ENCODE measurements around the gene SRRM2. TPM values are rescaled to one million over a fixed set of nuclear protein-coding genes. Genes with fewer than 3 reads are reported as not detected.

Gene SRRM2
- polyA plus RNA-seq, 1 donor (not counting 4 experiments of a cell fraction or from before 2014, with no cell fraction given): 101 TPM

DNA sequence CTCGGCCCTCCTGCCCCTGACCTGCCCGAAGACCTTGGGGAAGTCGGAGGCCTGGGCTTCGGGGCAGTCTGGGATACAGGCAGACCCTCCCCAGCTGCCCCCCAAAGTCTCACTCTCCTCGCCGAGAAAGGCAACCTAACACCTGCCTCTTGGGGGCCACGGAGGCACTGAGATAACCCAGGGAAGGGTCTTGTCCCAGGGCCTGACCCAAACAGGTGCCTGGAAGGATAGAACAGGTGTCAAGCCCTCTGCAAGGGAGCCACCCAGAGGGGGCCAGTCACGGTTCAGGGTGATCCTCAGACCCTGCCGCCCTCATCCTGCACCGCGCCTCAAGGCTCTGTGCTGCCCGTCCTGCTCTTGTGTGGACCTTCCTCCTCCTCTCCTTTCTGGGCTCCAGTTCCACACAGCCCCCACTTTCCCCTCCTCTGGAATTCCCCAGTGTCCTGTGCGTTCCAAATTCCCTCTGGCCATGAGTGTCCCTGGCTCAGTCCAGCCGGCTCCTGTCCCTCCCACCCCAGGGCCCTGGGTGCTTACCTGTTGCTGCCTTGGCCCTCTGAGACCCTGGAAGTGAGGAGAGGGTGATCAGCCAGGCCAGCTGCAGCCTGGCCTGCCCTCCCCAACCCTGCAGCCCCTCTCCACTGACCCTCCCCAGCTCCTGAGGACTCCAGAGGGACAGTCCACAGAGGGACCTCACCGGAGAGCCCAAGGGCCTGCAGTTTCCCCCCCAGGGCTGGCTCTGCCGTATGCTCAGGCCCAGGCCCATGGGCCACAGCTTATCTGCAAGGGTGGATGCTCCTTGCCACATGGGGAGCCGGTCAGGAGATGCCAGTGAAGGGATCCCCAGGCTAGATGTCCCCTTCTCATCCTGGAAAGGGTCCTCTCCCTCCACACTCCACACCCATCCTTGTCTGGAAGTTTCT, 36.2 kb upstream of the SRRM2 start:
- H3K9ac ChIP-seq (ENCODE audit: control insufficient read depth, extremely low read depth, insufficient read depth, low read length): no peak overlapping the region
- H3K4me3 ChIP-seq (ENCODE audit: control insufficient read depth in 2 of 3, extremely low read depth in 1 of 3, insufficient read depth in 2 of 3, low read depth in 1 of 3, low read length in 3 of 3): no peak overlapping the region
- H3K4me2 ChIP-seq (ENCODE audit: control insufficient read depth, extremely low read depth, insufficient read depth, low read depth, low read length): no peak overlapping the region
- H3K9me1 ChIP-seq (ENCODE audit: control insufficient read depth, extremely low read depth, insufficient read depth, low read length): no peaks in the 10 kb centered on the region
- H3K36me3 ChIP-seq (ENCODE audit: control insufficient read depth in 2 of 2, extremely low read depth in 1 of 2, insufficient read depth in 2 of 2, low read length in 2 of 2): no peaks in the 10 kb centered on the region
- dilution Hi-C loops (cut with MboI; ENCODE audit: extremely low pct_ligation_motif_present, low sequenced_read_pairs): no loop called here
- FAIRE-seq (no peak), DNase-seq (ENCODE audit: low read depth, low spot score) (no peak)
- TF ChIP-seq EZH2 (IDR thresholded peaks at IDR 0.05; ENCODE audit: low read length): no peak
- TF ChIP-seq, protein P1, sequence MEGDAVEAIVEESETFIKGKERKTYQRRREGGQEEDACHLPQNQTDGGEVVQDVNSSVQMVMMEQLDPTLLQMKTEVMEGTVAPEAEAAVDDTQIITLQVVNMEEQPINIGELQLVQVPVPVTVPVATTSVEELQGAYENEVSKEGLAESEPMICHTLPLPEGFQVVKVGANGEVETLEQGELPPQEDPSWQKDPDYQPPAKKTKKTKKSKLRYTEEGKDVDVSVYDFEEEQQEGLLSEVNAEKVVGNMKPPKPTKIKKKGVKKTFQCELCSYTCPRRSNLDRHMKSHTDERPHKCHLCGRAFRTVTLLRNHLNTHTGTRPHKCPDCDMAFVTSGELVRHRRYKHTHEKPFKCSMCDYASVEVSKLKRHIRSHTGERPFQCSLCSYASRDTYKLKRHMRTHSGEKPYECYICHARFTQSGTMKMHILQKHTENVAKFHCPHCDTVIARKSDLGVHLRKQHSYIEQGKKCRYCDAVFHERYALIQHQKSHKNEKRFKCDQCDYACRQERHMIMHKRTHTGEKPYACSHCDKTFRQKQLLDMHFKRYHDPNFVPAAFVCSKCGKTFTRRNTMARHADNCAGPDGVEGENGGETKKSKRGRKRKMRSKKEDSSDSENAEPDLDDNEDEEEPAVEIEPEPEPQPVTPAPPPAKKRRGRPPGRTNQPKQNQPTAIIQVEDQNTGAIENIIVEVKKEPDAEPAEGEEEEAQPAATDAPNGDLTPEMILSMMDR (optimal IDR thresholded peaks at IDR 0.05 in 1 of 3, IDR thresholded peaks at IDR 0.05 in 1 of 3, conservative IDR thresholded peaks at IDR 0.05 in 1 of 3; ENCODE audit: extremely low read depth in 1 of 3, insufficient read depth in 2 of 3, low read length in 3 of 3): no peak
- H3K9me3 ChIP-seq (ENCODE audit: control insufficient read depth, low read depth, low read length): no peaks in the 10 kb centered on the region
- H4K20me1 ChIP-seq (ENCODE audit: control insufficient read depth, extremely low read depth, insufficient read depth, low read length): no peaks in the 10 kb centered on the region
- no peak overlapping the region for H2AFZ ChIP-seq (ENCODE audit: control insufficient read depth, low read length)
- H3K27me3 ChIP-seq (ENCODE audit: control insufficient read depth, extremely low read depth, insufficient read depth, low read length): peaks cover 14% of the 10 kb centered on the region
- no peaks in the 10 kb centered on the region for H3K79me2 ChIP-seq (ENCODE audit: control insufficient read depth, insufficient read depth, low read length)
- no peak overlapping the region for H3K27ac ChIP-seq (ENCODE audit: control insufficient read depth, insufficient read depth, low read length)
- H3K4me1 ChIP-seq (ENCODE audit: control insufficient read depth, extremely low read depth, insufficient read depth, low read length): peaks cover 4% of the 10 kb centered on the region

DNA sequence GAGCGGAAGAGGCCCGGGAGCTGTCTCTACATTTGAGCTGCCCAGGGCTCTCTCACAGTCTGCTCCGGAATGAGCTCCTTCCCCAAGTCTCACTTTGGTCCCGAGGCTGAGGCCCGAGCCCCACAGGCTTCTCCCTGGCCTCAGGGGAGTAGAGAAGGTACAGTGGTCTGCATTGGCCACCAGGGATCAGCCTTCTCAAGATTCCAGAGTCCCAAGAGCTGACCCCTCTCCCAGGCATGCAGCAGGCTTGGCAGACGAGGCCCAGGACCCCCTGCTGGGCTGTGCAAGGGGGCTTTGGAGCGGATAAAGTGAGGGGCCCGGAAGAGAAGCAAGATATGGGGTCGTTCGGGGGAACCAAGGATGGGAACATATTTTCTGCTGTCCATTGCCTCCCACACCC, 35.5 kb upstream of the SRRM2 start:
- H3K4me2 ChIP-seq (ENCODE audit: control insufficient read depth, extremely low read depth, insufficient read depth, low read depth, low read length): no peak overlapping the region
- H3K27ac ChIP-seq (ENCODE audit: control insufficient read depth, insufficient read depth, low read length): no peak overlapping the region
- TF ChIP-seq EZH2 (IDR thresholded peaks at IDR 0.05; ENCODE audit: low read length): no peak
- TF ChIP-seq, protein P1 (optimal IDR thresholded peaks at IDR 0.05 in 1 of 3, IDR thresholded peaks at IDR 0.05 in 1 of 3, conservative IDR thresholded peaks at IDR 0.05 in 1 of 3; ENCODE audit: extremely low read depth in 1 of 3, insufficient read depth in 2 of 3, low read length in 3 of 3): no peak
- H3K9ac ChIP-seq (ENCODE audit: control insufficient read depth, extremely low read depth, insufficient read depth, low read length): no peak overlapping the region
- H3K9me1 ChIP-seq (ENCODE audit: control insufficient read depth, extremely low read depth, insufficient read depth, low read length): no peaks in the 10 kb centered on the region
- no peaks in the 10 kb centered on the region for H4K20me1 ChIP-seq (ENCODE audit: control insufficient read depth, extremely low read depth, insufficient read depth, low read length)
- H2AFZ ChIP-seq (ENCODE audit: control insufficient read depth, low read length): no peak overlapping the region
- no peaks in the 10 kb centered on the region for H3K9me3 ChIP-seq (ENCODE audit: control insufficient read depth, low read depth, low read length)
- dilution Hi-C loops (cut with MboI; ENCODE audit: extremely low pct_ligation_motif_present, low sequenced_read_pairs): no loop called here
- peaks cover 4% of the 10 kb centered on the region for H3K4me1 ChIP-seq (ENCODE audit: control insufficient read depth, extremely low read depth, insufficient read depth, low read length)
- H3K27me3 ChIP-seq (ENCODE audit: control insufficient read depth, extremely low read depth, insufficient read depth, low read length): peaks cover 14% of the 10 kb centered on the region
- no peak for FAIRE-seq
- H3K4me3 ChIP-seq (ENCODE audit: control insufficient read depth in 2 of 3, extremely low read depth in 1 of 3, insufficient read depth in 2 of 3, low read depth in 1 of 3, low read length in 3 of 3): no peak overlapping the region
- H3K36me3 ChIP-seq (ENCODE audit: control insufficient read depth in 2 of 2, extremely low read depth in 1 of 2, insufficient read depth in 2 of 2, low read length in 2 of 2): no peaks in the 10 kb centered on the region
- no peak for DNase-seq (ENCODE audit: low read depth, low spot score)
- H3K79me2 ChIP-seq (ENCODE audit: control insufficient read depth, insufficient read depth, low read length): no peaks in the 10 kb centered on the region

All from keratinocyte (primary cell).